Natural killer cell (primary cell): ENCODE results near the gene SMC5. TPM values are rescaled to one million over a fixed set of nuclear protein-coding genes. Genes with fewer than 3 reads are reported as not detected.
"Not testable (repeated sequence)": the region's sequence is repeated elsewhere in the genome, so short reads cannot be mapped to it uniquely, and the experiment has no call there.

ENCODE experiments used
- ATAC-seq, 3 donors: fragments of 150-1000 bp in 2 of 3; fragments of 200-7000 bp in 1 of 3; cut with Tn5 transposase; 1 replicate in 1 of 3; 2 replicates in 2 of 3; pipeline ENCODE4 v1.10.0; 2021; ENCODE audit warnings: mild to moderate bottlenecking in 2 of 3, moderate library complexity in 2 of 3
- DNase-seq, 2 donors: peaks; one replicate each; pipeline versions ENCODE4 v3.0.0 to v3.0.0-alpha.2; 2013 to 2021; ENCODE audit warnings: mixed read lengths in 1 of 2
- H3K27ac ChIP-seq: one replicate; pipeline ENCODE4 v1.5.1; 2013; ENCODE audit warnings: mild to moderate bottlenecking, low read length
- H3K27me3 ChIP-seq: one replicate; pipeline ENCODE4 v1.6.1; 2013; ENCODE audit warnings: low read length; ENCODE audit not compliant: control insufficient read depth, insufficient read depth
- H3K36me3 ChIP-seq: one replicate; pipeline ENCODE4 v1.6.1; 2013; ENCODE audit warnings: low read length; ENCODE audit not compliant: control insufficient read depth, insufficient read depth
- H3K4me1 ChIP-seq: one replicate; pipeline ENCODE4 v1.6.1; 2013; ENCODE audit warnings: low read length; ENCODE audit not compliant: control insufficient read depth, insufficient read depth
- H3K4me3 ChIP-seq: one replicate; pipeline ENCODE4 v1.5.1; 2013; ENCODE audit warnings: low read length
- H3K9me3 ChIP-seq: one replicate; pipeline ENCODE4 v1.6.1; 2013; ENCODE audit warnings: low read length; ENCODE audit not compliant: control insufficient read depth, insufficient read depth
- H3K27ac Mint-ChIP-seq, 2 donors: one replicate each; pipeline ENCODE4 v1.8.0; 2022; ENCODE audit warnings: mild to moderate bottlenecking in 2 of 2, mixed read lengths in 2 of 2, moderate library complexity in 1 of 2
- H3K27me3 Mint-ChIP-seq, 2 donors: one replicate each; pipeline ENCODE4 v1.8.0; 2022; ENCODE audit warnings: low read depth in 2 of 2, mixed read lengths in 2 of 2
- H3K36me3 Mint-ChIP-seq: one replicate; pipeline ENCODE4 v1.8.0; 2022; ENCODE audit warnings: mixed read lengths
- H3K4me1 Mint-ChIP-seq, 2 donors: one replicate each; pipeline ENCODE4 v1.8.0; 2022; ENCODE audit warnings: mixed read lengths in 2 of 2
- H3K4me3 Mint-ChIP-seq: one replicate; pipeline ENCODE4 v1.8.0; 2022; ENCODE audit warnings: mild to moderate bottlenecking, moderate library complexity, mixed read lengths
- H3K9me3 Mint-ChIP-seq, 2 donors: one replicate each; pipeline ENCODE4 v1.8.0; 2022; ENCODE audit warnings: mixed read lengths in 2 of 2
- WGBS: methylation state at CpG from one replicate; pipeline ENCODE4 v1.1.7; 2013; ENCODE audit warnings: missing lambda C conversion rate; ENCODE audit not compliant: insufficient coverage; 5-methylcytosine and 5-hydroxymethylcytosine counted together
- intact Hi-C: fragments of 100-400 bp; cut with micrococcal nuclease; formaldehyde crosslinking; loops from one replicate; pipeline ENCODE4 v1.14.2; 2022
- total RNA-seq, 4 donors: library from RNA; stranded (reverse); fragments of 120-200 nt in 1 of 4; gene quantifications; one replicate each; pipeline versions ENCODE4 v1.2.3 to v1.2.4, GENCODE V29; 2013 to 2022
- TF ChIP-seq, protein P1 (sequence below): fragments of 200-600 bp; IDR thresholded peaks from one replicate; pipeline ENCODE4 v1.8.0; 2022; ENCODE audit warnings: antibody characterized with exemption

The SMC5 gene
- total RNA-seq, 3 donors from 2014 or later (not counting 1 experiment from before 2014, with no cell fraction given) = 35.0 to 41.0 (median 40.9) TPM

DNA sequence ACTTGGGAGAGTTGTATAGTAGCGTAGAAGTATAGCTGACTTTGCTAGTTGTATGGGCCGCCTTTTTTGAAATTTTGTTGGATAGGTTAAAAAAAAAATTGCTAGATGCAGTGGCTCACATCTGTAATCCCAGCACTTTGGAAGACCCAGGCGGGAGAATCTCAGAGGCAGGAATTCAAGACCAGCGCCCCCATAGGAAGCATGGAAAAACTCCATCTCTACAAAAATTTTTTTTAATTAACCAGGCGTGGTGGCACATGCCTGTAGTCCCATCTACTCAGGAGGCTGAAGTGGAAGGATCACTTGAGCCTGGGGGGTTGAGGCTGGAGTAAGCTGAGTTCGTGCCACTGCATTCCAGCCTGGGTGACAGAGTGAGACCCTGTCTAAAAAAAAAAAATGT lies 59.2 kb downstream of the SMC5 start:
- H3K36me3 ChIP-seq = peaks cover 75% of the 10 kb centered on the region
- Mint-ChIP-seq H3K4me3 (no peak overlapping the region), H3K36me3 (peaks cover 11% of the 10 kb centered on the region), H3K27me3 (no peaks in the 10 kb centered on the region), H3K27ac (no peak overlapping the region), H3K4me1 (peaks cover 3 to 6% of the 10 kb centered on the region in 2 donors), H3K9me3 (no peaks in the 10 kb centered on the region)
- DNase-seq = no peak
- intact Hi-C loops = no loop called here
- no peaks in the 10 kb centered on the region for H3K4me1 ChIP-seq
- no peaks in the 10 kb centered on the region for H3K9me3 ChIP-seq
- H3K27me3 ChIP-seq = no peaks in the 10 kb centered on the region
- no peak overlapping the region for H3K4me3 ChIP-seq
- WGBS = 98% methylated on average over 6 of the region's 6 CpGs
- TF ChIP-seq, protein P1, sequence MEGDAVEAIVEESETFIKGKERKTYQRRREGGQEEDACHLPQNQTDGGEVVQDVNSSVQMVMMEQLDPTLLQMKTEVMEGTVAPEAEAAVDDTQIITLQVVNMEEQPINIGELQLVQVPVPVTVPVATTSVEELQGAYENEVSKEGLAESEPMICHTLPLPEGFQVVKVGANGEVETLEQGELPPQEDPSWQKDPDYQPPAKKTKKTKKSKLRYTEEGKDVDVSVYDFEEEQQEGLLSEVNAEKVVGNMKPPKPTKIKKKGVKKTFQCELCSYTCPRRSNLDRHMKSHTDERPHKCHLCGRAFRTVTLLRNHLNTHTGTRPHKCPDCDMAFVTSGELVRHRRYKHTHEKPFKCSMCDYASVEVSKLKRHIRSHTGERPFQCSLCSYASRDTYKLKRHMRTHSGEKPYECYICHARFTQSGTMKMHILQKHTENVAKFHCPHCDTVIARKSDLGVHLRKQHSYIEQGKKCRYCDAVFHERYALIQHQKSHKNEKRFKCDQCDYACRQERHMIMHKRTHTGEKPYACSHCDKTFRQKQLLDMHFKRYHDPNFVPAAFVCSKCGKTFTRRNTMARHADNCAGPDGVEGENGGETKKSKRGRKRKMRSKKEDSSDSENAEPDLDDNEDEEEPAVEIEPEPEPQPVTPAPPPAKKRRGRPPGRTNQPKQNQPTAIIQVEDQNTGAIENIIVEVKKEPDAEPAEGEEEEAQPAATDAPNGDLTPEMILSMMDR = no peak
- no peak for ATAC-seq
- no peak overlapping the region for H3K27ac ChIP-seq

DNA sequence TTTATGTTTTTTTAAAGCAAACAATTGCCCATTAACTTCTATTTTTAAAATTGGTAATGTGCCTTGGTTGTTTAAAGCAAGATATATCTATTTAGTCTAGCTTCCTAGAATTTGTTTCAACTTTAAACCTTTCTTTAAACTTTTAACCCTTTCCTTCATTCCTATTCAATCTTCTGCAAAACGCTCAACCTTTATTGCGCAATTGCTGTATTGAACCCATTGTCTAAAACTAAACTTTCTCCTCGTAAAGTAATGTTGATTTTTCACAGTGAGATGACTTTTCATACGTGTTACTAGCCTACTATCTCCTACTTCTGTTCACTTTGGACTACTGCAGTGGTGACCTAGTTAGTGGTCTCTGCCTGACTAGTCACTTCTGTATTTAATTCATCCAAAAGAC lies 63.3 kb downstream of the SMC5 start:
- H3K27ac ChIP-seq = no peak overlapping the region
- no peak for DNase-seq
- WGBS = 99% methylated on average over 4 of the region's 4 CpGs
- intact Hi-C loops = no loop called here
- H3K4me3 ChIP-seq = no peak overlapping the region
- H3K4me1 ChIP-seq = no peaks in the 10 kb centered on the region
- Mint-ChIP-seq H3K4me1 (peaks cover 0 to 5% of the 10 kb centered on the region in 2 donors), H3K27ac (no peak overlapping the region), H3K27me3 (no peaks in the 10 kb centered on the region), H3K4me3 (no peak overlapping the region), H3K9me3 (no peaks in the 10 kb centered on the region), H3K36me3 (peaks cover 34% of the 10 kb centered on the region)
- H3K9me3 ChIP-seq = no peaks in the 10 kb centered on the region
- no peaks in the 10 kb centered on the region for H3K27me3 ChIP-seq
- peaks cover 77% of the 10 kb centered on the region for H3K36me3 ChIP-seq
- ATAC-seq = no peak
- TF ChIP-seq, protein P1 = no peak

DNA sequence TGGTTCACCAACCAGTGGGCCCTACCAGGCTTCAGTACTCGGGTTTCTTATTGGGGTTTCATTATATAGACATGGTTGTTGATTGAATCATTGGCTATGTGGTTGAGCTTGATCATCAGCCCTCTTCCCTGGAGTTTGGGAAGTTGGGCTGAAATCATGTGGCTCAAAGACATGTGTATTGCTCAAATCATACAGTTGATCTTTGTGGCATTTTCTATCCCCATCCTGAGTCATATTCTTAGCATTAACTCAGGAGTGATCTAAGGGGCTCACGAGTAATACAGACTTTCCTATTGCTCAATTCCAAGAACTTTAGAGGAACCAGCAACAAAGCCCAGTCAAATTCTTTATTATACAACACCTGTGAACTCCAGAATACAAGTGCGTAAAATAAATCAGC lies 66.2 kb downstream of the SMC5 start:
- Mint-ChIP-seq H3K27ac (no peak overlapping the region), H3K27me3 (no peaks in the 10 kb centered on the region), H3K9me3 (no peaks in the 10 kb centered on the region), H3K36me3 (peaks cover 45% of the 10 kb centered on the region), H3K4me3 (no peak overlapping the region), H3K4me1 (peaks cover 5 to 10% of the 10 kb centered on the region in 2 donors)
- H3K9me3 ChIP-seq = no peaks in the 10 kb centered on the region
- H3K36me3 ChIP-seq = peaks cover 69% of the 10 kb centered on the region
- H3K27me3 ChIP-seq = no peaks in the 10 kb centered on the region
- H3K27ac ChIP-seq = no peak overlapping the region
- intact Hi-C loops = no loop called here
- TF ChIP-seq, protein P1 = no peak
- no peak for DNase-seq
- 88% methylated on average over 3 of the region's 3 CpGs for WGBS
- H3K4me3 ChIP-seq = no peak overlapping the region
- ATAC-seq = no peak
- no peaks in the 10 kb centered on the region for H3K4me1 ChIP-seq

DNA sequence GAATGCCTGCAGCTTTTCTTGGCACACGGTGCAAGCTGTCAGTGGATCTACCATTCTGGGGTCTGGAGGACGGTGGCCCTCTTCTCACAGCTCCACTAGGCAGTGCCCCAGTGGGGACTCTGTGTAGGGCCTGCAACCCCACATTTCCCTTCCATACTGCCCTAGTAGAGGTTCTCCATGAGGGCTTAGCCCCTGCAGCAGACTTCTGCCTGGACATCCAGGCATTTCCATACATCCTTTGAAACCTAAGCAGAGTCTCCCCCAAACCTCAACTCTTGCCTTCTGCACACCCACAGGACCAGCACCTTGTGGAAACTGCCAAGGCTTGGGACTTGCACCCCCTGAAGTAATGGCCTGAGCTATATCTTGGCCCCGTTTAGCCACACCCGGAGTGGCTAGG lies 69.8 kb downstream of the SMC5 start:
- H3K27me3 Mint-ChIP-seq, intact Hi-C loops, H3K9me3 ChIP-seq, H3K9me3 Mint-ChIP-seq, H3K27me3 ChIP-seq, DNase-seq, H3K4me3 Mint-ChIP-seq, H3K4me1 ChIP-seq, H3K27ac ChIP-seq, ATAC-seq, H3K4me1 Mint-ChIP-seq, H3K27ac Mint-ChIP-seq, H3K4me3 ChIP-seq: not testable (repeated sequence)
- 100% methylated on average over 4 of the region's 4 CpGs for WGBS
- peaks cover 52% of the 10 kb centered on the region for H3K36me3 ChIP-seq
- H3K36me3 Mint-ChIP-seq = peaks cover 34% of the 10 kb centered on the region
